NCI-H1436 treated with DMSO at 0.1 percent for 48 hours (cell line): ENCODE results near the gene RNASE8.

Experiments used
- DNase-seq: peaks from one replicate; lab custom pipeline; 2025; lab: John Stamatoyannopoulos, UW

The RNASE8 gene

GRCh38 chr14:21092273-21093011 is 34.8 kb downstream of the RNASE8 start:
- no peak for DNase-seq

- DNase-seq = no peak
Measured at GRCh38 chr14:21093018-21093417, 35.4 kb downstream of the RNASE8 start.

- DNase-seq = no peak
Measured at GRCh38 chr14:21093769-21094681, 36.4 kb downstream of the RNASE8 start.

- DNase-seq = no peak
Measured at GRCh38 chr14:21095430-21096205, 38.0 kb downstream of the RNASE8 start.

GRCh38 chr14:21096438-21096837 is 38.8 kb downstream of the RNASE8 start:
- no peak for DNase-seq

- no peak for DNase-seq
Measured at GRCh38 chr14:21096978-21097635, 39.5 kb downstream of the RNASE8 start.

GRCh38 chr14:21097636-21098075 is 40.0 kb downstream of the RNASE8 start:
- DNase-seq = no peak

GRCh38 chr14:21098076-21098891 is 40.7 kb downstream of the RNASE8 start, which contains the start of gene ZNF219:
Gene ZNF219 (minus strand): TSS chr14:21098655. CDS start chr14:21093591, 5,064 bp downstream.
- DNase-seq = no peak

GRCh38 chr14:21098892-21099595 is 41.4 kb downstream of the RNASE8 start:
- DNase-seq = no peak

- no peak for DNase-seq
Measured at GRCh38 chr14:21099596-21099985, 42.0 kb downstream of the RNASE8 start.

GRCh38 chr14:21100931-21101330 is 43.3 kb downstream of the RNASE8 start, which contains the start of gene TMEM253:
Gene TMEM253 (plus strand): TSS chr14:21101066. CDS start chr14:21101344, 278 bp downstream.
- no peak for DNase-seq

- no peak for DNase-seq
Measured at GRCh38 chr14:21101802-21102413, 44.3 kb downstream of the RNASE8 start.

GRCh38 chr14:21102521-21103410 is 45.1 kb downstream of the RNASE8 start:
- DNase-seq = no peak

- DNase-seq = peak; percentile 77
Measured at GRCh38 chr14:21103411-21103709, 45.7 kb downstream of the RNASE8 start.

GRCh38 chr14:21103710-21104447 is 46.3 kb downstream of the RNASE8 start:
- peak; percentile 78 for DNase-seq

GRCh38 chr14:21104448-21105060 is 46.9 kb downstream of the RNASE8 start:
- peak; percentile 64 for DNase-seq

GRCh38 chr14:21105095-21105494 is 47.5 kb downstream of the RNASE8 start:
- DNase-seq = no peak

GRCh38 chr14:21106176-21106497 is 48.5 kb downstream of the RNASE8 start:
- no peak for DNase-seq
